Mammary epithelial cell (primary cell): ENCODE measurements around the gene KCNMB2.

Experiments used
- CTCF ChIP-seq, 2 donors: IDR thresholded peaks in 1 of 2; conservative IDR thresholded peaks in 1 of 2; 2 replicates each; pipeline ENCODE4 v1.5.1; 2011 to 2012; ENCODE audit warnings: inconsistent platforms in 2 of 2, low read length in 2 of 2, mild to moderate bottlenecking in 2 of 2, control low read depth in 1 of 2, low read depth in 1 of 2; ENCODE audit not compliant: insufficient read depth in 1 of 2; ENCODE audit errors: extremely low read depth in 1 of 2
- EZH2 ChIP-seq: IDR thresholded peaks from 2 replicates; pipeline ENCODE4 v1.6.1; 2012; ENCODE audit warnings: low read length, inconsistent platforms, borderline replicate concordance

- TF ChIP-seq CTCF (conservative IDR thresholded peaks at IDR 0.05 in 1 of 2, IDR thresholded peaks at IDR 0.05 in 1 of 2; ENCODE audit: extremely low read depth in 1 of 2, insufficient read depth in 1 of 2, low read depth in 1 of 2, low read length in 2 of 2) (no peak), EZH2 (no peak)
These were observed 175.5 kb downstream of the KCNMB2 start for GRCh38 chr3:178711753-178712152.
